ENCODE data around the gene PLBD2. TPM values are rescaled to one million over a fixed set of nuclear protein-coding genes. Genes with fewer than 3 reads are reported as not detected.

Gene PLBD2
- total RNA-seq, 1 donor from 2014 or later = 6.8 TPM

DNA sequence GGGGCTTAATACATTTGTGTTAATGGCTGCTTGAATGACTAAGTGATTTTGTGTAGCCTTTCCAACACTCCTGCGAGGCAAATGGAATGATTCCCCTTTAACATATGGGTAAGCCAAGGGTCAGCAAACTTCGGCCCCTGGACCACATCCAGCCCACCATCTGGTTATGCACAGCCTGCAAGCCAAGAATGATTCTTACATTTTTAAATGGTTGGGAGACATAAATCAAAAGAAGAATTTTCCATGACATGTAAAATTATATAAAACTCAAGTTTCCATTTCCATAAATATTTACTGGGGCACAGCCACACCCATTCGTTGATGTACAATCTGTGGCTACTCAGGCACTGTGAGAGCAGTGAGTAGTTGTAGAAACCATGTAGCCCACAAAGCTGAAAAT, 32.5 kb upstream of the PLBD2 start:
- TF ChIP-seq, protein P1, sequence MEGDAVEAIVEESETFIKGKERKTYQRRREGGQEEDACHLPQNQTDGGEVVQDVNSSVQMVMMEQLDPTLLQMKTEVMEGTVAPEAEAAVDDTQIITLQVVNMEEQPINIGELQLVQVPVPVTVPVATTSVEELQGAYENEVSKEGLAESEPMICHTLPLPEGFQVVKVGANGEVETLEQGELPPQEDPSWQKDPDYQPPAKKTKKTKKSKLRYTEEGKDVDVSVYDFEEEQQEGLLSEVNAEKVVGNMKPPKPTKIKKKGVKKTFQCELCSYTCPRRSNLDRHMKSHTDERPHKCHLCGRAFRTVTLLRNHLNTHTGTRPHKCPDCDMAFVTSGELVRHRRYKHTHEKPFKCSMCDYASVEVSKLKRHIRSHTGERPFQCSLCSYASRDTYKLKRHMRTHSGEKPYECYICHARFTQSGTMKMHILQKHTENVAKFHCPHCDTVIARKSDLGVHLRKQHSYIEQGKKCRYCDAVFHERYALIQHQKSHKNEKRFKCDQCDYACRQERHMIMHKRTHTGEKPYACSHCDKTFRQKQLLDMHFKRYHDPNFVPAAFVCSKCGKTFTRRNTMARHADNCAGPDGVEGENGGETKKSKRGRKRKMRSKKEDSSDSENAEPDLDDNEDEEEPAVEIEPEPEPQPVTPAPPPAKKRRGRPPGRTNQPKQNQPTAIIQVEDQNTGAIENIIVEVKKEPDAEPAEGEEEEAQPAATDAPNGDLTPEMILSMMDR (IDR thresholded peaks at IDR 0.05; ENCODE audit: insufficient read depth, low read length, severe bottlenecking) = no peak
- peaks cover 2% of the 10 kb centered on the region for H3K36me3 ChIP-seq (ENCODE audit: control insufficient read depth, insufficient read depth, low read length)

DNA sequence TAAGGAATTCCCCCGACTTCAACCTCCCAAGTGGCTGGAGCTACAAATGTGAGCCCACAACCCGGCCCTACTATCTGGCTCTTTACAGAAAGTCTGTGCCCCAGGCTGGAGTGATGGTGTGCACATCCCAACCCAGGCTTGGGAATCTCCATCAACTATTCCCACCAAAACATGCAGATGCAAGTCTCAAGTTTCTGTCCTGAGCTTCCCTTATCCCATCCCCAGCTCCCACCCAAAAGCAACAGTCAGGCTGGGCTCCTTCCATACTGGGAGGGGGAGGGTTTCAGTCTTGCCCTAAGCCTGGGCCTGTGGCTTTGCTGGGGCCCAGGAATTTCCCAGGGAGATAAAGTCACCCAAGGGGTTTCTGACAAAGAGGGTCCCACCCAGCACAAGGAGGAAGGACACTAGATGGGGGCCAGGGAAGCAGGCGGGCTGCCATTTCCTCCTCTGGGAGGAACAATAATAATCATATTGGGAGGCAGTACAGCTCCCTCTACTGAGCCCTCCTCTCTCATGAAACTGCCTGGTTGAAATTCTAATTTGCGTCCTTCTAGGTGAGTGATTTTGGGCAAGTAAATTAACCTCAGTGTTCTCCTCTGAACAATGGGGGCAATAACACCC, 31.5 kb upstream of the PLBD2 start:
- H3K36me3 ChIP-seq (ENCODE audit: control insufficient read depth, insufficient read depth, low read length) = peaks cover 1% of the 10 kb centered on the region
- H3K4me3 ChIP-seq (ENCODE audit: low read depth, low read length) = no peak overlapping the region
- DNase-seq (ENCODE audit: low read depth) (no peak), FAIRE-seq (no peak)
- TF ChIP-seq, protein P1 (IDR thresholded peaks at IDR 0.05; ENCODE audit: insufficient read depth, low read length, severe bottlenecking) = no peak
- H3K27me3 ChIP-seq (ENCODE audit: control insufficient read depth, insufficient read depth, low read length) = no peaks in the 10 kb centered on the region

More for the DNA sequence above, 32.5 kb upstream of the PLBD2 start:
- H3K27me3 ChIP-seq (ENCODE audit: control insufficient read depth, insufficient read depth, low read length) = no peaks in the 10 kb centered on the region
- no peak for DNase-seq (ENCODE audit: low read depth)
- no peak for FAIRE-seq
- H3K4me3 ChIP-seq (ENCODE audit: low read depth, low read length) = no peak overlapping the region

DNA sequence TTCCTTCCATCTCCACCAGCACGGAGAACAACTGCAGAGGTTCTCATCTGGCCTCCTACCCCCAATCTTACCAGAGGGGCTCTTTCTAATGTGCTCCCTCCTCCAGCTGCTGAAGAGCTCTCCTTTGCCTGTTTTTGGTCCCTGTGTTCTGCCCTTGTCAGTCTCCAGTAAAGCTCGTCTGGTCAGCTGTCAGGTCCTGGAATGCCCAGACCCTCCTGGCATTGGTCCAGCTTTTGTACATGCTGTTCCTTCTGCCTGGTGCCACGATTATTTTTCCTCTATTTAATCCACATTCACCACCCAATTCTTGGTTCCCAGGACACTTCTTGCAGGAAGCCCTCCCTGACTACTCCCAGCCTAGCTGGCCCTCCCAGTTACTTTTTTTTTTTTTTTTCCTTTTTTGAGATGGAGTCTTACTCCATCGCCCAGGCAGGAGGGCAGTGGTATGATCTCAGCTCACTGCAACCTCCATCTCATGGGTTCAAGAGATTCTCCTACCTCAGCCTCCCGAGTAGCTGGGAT, 30.0 kb upstream of the PLBD2 start:
- H3K36me3 ChIP-seq (ENCODE audit: control insufficient read depth, insufficient read depth, low read length) = peaks cover 3% of the 10 kb centered on the region
- DNase-seq (ENCODE audit: low read depth) (no peak), FAIRE-seq (no peak)
- TF ChIP-seq, protein P1 (IDR thresholded peaks at IDR 0.05; ENCODE audit: insufficient read depth, low read length, severe bottlenecking) = no peak
- H3K27me3 ChIP-seq (ENCODE audit: control insufficient read depth, insufficient read depth, low read length) = no peaks in the 10 kb centered on the region
- no peak overlapping the region for H3K4me3 ChIP-seq (ENCODE audit: low read depth, low read length)

DNA sequence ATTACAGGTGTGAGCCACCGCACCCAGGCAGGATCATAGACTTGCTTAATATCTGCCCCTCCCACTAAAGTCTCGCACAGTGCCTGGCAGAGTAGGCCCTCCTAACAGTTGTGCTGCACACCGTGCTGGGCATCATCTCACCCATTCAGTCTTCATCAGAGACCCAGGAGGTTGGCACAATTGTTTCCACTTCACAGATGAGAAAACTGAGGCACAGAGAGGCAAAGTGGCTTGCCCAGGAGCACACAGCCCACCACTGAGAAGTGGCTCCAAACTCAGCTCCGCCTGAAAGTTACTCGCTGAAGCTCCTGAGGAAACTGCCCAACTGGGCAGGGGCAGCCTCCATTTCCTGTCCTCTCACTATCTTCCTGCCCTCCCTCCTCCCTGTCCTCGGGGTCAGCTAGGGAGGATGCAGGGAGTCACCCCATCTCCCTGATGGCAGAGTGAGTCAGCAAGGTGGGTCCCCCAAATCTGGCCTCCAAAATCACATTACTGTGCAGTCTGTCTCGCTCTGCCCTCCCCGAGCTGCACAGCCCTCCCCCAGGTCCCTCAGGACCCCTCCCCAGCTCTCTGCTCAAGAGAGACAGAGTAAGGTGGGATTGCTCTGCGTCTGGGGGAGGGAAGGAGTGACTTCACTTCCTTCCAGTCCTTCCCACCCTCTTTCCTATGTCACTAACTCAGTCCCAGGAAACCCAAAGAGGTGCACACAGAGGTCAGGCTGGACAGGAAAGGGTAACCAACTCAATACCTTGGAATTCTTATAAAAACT, 29.2 kb upstream of the PLBD2 start:
- Histone ChIP-seq H3K4me3 (ENCODE audit: low read depth, low read length) (no peak overlapping the region), H3K36me3 (ENCODE audit: control insufficient read depth, insufficient read depth, low read length) (peaks cover 3% of the 10 kb centered on the region), H3K27me3 (ENCODE audit: control insufficient read depth, insufficient read depth, low read length) (no peaks in the 10 kb centered on the region)
- no peak for FAIRE-seq
- DNase-seq (ENCODE audit: low read depth) = no peak
- TF ChIP-seq, protein P1 (IDR thresholded peaks at IDR 0.05; ENCODE audit: insufficient read depth, low read length, severe bottlenecking) = no peak

DNA sequence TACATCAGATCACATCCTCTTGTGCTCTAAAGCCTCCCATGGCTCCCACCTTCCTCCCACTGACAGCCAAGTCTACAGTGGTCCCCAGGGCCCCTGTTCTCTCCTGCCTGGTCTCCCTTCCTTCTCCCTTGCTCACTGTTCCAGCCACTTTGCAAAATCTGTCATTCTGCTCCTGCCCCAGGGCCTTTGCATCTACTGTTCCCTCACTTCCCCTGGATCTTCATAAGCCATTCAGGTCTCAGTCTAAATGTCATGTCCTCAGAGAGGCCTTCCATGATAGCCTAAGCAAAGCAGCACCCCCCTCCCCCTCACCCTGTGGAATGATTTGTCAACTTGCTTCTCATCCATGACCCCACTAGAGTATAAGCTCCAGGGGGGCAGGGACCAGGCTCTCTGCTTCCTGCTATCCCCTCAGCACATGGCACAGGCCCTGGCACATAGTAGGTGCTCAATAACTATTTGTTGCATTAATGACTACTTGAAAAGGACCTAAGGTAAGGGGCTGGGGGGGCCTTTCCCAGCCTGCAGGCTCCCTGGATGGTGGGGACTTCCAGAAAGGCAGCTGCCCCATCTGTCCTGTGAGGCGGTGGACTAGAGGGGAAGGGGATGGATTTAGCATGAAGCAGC, 28.5 kb upstream of the PLBD2 start:
- TF ChIP-seq, protein P1 (IDR thresholded peaks at IDR 0.05; ENCODE audit: insufficient read depth, low read length, severe bottlenecking) = no peak
- Histone ChIP-seq H3K36me3 (ENCODE audit: control insufficient read depth, insufficient read depth, low read length) (peaks cover 3% of the 10 kb centered on the region), H3K4me3 (ENCODE audit: low read depth, low read length) (no peak overlapping the region), H3K27me3 (ENCODE audit: control insufficient read depth, insufficient read depth, low read length) (no peaks in the 10 kb centered on the region)
- FAIRE-seq = no peak
- no peak for DNase-seq (ENCODE audit: low read depth)

Measured in bronchial epithelial cell (primary cell).